ENCODE measurements around the gene ATP8A2. TPM values are rescaled to one million over a fixed set of nuclear protein-coding genes. Genes with fewer than 3 reads are reported as not detected.
"Not testable (repeated sequence)": the region's sequence is repeated elsewhere in the genome, so short reads cannot be mapped to it uniquely, and the experiment has no call there.

Gene ATP8A2
- polyA plus RNA-seq, 4 donors, result 5.4 to 6.7 (median 5.7) TPM

GRCh38 chr13:25753976-25754375, 382.2 kb downstream of the ATP8A2 start:
- no peak for DNase-seq (ENCODE audit: low read depth in 4 of 4, low spot score in 2 of 4)

GRCh38 chr13:25756251-25756650, 384.5 kb downstream of the ATP8A2 start:
- DNase-seq (ENCODE audit: low read depth in 4 of 4, low spot score in 2 of 4), result no peak

- no peak for DNase-seq (ENCODE audit: low read depth in 4 of 4, low spot score in 2 of 4)
Measured at GRCh38 chr13:25756912-25757311, 385.1 kb downstream of the ATP8A2 start.

GRCh38 chr13:25761041-25761440, 389.3 kb downstream of the ATP8A2 start:
- no peak for DNase-seq (ENCODE audit: low read depth in 4 of 4, low spot score in 2 of 4)

GRCh38 chr13:25762281-25762680, 390.5 kb downstream of the ATP8A2 start:
- no peak for DNase-seq (ENCODE audit: low read depth in 4 of 4, low spot score in 2 of 4)

GRCh38 chr13:25762795-25763377, 391.1 kb downstream of the ATP8A2 start:
- no peak for DNase-seq (ENCODE audit: low read depth in 4 of 4, low spot score in 2 of 4)

GRCh38 chr13:25764378-25764777, 392.6 kb downstream of the ATP8A2 start:
- no peak for DNase-seq (ENCODE audit: low read depth in 4 of 4, low spot score in 2 of 4)

- DNase-seq (ENCODE audit: low read depth in 4 of 4, low spot score in 2 of 4), result no peak
Measured at GRCh38 chr13:25765266-25765665, 393.5 kb downstream of the ATP8A2 start.

GRCh38 chr13:25766576-25766975, 394.8 kb downstream of the ATP8A2 start:
- DNase-seq (ENCODE audit: low read depth in 4 of 4, low spot score in 2 of 4), result no peak

- DNase-seq (ENCODE audit: low read depth in 4 of 4, low spot score in 2 of 4), result no peak
Measured at GRCh38 chr13:25766991-25767390, 395.2 kb downstream of the ATP8A2 start.

- no peak for DNase-seq (ENCODE audit: low read depth in 4 of 4, low spot score in 2 of 4)
Measured at GRCh38 chr13:25768376-25768775, 396.6 kb downstream of the ATP8A2 start.

- peak in 1 of 4 donors; percentile 65 for DNase-seq (ENCODE audit: low read depth in 4 of 4, low spot score in 2 of 4)
Measured at GRCh38 chr13:25768838-25769237, 397.1 kb downstream of the ATP8A2 start.

- no peak for DNase-seq (ENCODE audit: low read depth in 4 of 4, low spot score in 2 of 4)
Measured at GRCh38 chr13:25770601-25771000, 398.8 kb downstream of the ATP8A2 start.

- DNase-seq (ENCODE audit: low read depth in 4 of 4, low spot score in 2 of 4), result no peak
Measured at GRCh38 chr13:25771202-25771601, 399.4 kb downstream of the ATP8A2 start.

- DNase-seq (ENCODE audit: low read depth in 4 of 4, low spot score in 2 of 4), result no peak
Measured at GRCh38 chr13:25771641-25772478, 400.1 kb downstream of the ATP8A2 start.

GRCh38 chr13:25772534-25772933, 400.8 kb downstream of the ATP8A2 start:
- DNase-seq (ENCODE audit: low read depth in 4 of 4, low spot score in 2 of 4), result not testable (repeated sequence)

GRCh38 chr13:25774056-25774455, 402.3 kb downstream of the ATP8A2 start:
- not testable (repeated sequence) for DNase-seq (ENCODE audit: low read depth in 4 of 4, low spot score in 2 of 4)

- no peak for DNase-seq (ENCODE audit: low read depth in 4 of 4, low spot score in 2 of 4)
Measured at GRCh38 chr13:25775275-25775674, 403.5 kb downstream of the ATP8A2 start.

GRCh38 chr13:25775986-25776385, 404.2 kb downstream of the ATP8A2 start:
- DNase-seq (ENCODE audit: low read depth in 4 of 4, low spot score in 2 of 4), result no peak

GRCh38 chr13:25776722-25777121, 404.9 kb downstream of the ATP8A2 start:
- no peak for DNase-seq (ENCODE audit: low read depth in 4 of 4, low spot score in 2 of 4)

GRCh38 chr13:25777509-25777908, 405.7 kb downstream of the ATP8A2 start:
- no peak for DNase-seq (ENCODE audit: low read depth in 4 of 4, low spot score in 2 of 4)

GRCh38 chr13:25778365-25778764, 406.6 kb downstream of the ATP8A2 start:
- no peak for DNase-seq (ENCODE audit: low read depth in 4 of 4, low spot score in 2 of 4)
